GM12892 (cell line): ENCODE measurements around the gene PDE7B.

Source experiments
- POLR2A ChIP-seq: IDR thresholded peaks from 2 replicates; pipeline ENCODE4 v1.6.1; 2011; ENCODE audit warnings: low read depth, low read length, control low read depth
- POLR2AphosphoS5 ChIP-seq: IDR thresholded peaks from 2 replicates; pipeline ENCODE4 v1.6.1; 2011; ENCODE audit warnings: low read depth, low read length, control low read depth
- TAF1 ChIP-seq: IDR thresholded peaks from 2 replicates; pipeline ENCODE4 v1.6.1; 2011; ENCODE audit warnings: low read depth, mild to moderate bottlenecking, control low read depth, low read length, borderline replicate concordance

GRCh38 chr6:136016228-136017225 is 165.0 kb downstream of the PDE7B start:
- TF ChIP-seq POLR2A: no peak
- TF ChIP-seq POLR2AphosphoS5: no peak
- no peak for TF ChIP-seq TAF1
